ENCODE data around the gene IDI1.

IDI1 gene

DNA sequence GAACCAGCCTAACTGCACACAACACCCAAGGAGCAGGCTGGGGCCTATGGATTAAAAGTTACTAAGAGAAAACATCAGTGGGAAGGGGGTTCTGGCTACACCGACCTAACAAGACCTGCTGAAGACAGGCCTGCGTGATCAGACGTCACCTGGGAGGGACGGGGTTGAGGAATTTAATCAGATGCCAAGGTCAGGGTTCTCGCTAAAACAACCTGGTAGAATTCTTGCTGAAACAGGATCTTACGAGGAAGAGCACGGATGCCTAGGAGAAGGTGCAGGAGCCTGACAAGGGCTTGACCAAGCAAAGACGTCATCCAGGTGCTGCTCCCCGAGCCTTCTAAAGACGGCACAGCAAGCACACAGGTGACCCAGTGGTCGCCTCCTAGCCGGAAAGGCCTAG lies 24.8 kb downstream of the IDI1 start:
- Histone ChIP-seq H3K27ac (ENCODE audit: low read length) (no peak overlapping the region), H3K4me2 (ENCODE audit: low read depth, low read length) (no peak overlapping the region), H3K9me2 (replicated peaks; ENCODE audit: insufficient read depth, low read length) (no peaks in the 10 kb centered on the region), H3K36me3 (replicated peaks; ENCODE audit: insufficient read depth, low read length) (no peaks in the 10 kb centered on the region), H3K9me3 (replicated peaks; ENCODE audit: insufficient read depth, low read length) (no peaks in the 10 kb centered on the region), H3K27me3 (replicated peaks; ENCODE audit: insufficient read depth, low read length) (no peaks in the 10 kb centered on the region), H4K20me1 (ENCODE audit: insufficient read depth, low read length) (no peaks in the 10 kb centered on the region), H3K4me1 (ENCODE audit: low read length) (no peaks in the 10 kb centered on the region), H3F3A (ENCODE audit: insufficient read depth, low read length) (no peaks in the 10 kb centered on the region), H3K79me2 (ENCODE audit: low read length) (no peaks in the 10 kb centered on the region), H3K9ac (ENCODE audit: low read length) (no peak overlapping the region), H2AFZ (ENCODE audit: low read length) (no peak overlapping the region), H3K4me3 (ENCODE audit: low read length) (no peak overlapping the region)
- DNase-seq, result no peak
- TF ChIP-seq, protein P1, sequence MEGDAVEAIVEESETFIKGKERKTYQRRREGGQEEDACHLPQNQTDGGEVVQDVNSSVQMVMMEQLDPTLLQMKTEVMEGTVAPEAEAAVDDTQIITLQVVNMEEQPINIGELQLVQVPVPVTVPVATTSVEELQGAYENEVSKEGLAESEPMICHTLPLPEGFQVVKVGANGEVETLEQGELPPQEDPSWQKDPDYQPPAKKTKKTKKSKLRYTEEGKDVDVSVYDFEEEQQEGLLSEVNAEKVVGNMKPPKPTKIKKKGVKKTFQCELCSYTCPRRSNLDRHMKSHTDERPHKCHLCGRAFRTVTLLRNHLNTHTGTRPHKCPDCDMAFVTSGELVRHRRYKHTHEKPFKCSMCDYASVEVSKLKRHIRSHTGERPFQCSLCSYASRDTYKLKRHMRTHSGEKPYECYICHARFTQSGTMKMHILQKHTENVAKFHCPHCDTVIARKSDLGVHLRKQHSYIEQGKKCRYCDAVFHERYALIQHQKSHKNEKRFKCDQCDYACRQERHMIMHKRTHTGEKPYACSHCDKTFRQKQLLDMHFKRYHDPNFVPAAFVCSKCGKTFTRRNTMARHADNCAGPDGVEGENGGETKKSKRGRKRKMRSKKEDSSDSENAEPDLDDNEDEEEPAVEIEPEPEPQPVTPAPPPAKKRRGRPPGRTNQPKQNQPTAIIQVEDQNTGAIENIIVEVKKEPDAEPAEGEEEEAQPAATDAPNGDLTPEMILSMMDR (IDR thresholded peaks at IDR 0.05; ENCODE audit: low read length), result no peak
- TF ChIP-seq EZH2 (optimal IDR thresholded peaks at IDR 0.05; ENCODE audit: low read depth, low read length) (no peak), EZH2phosphoT487 (IDR thresholded peaks at IDR 0.05; ENCODE audit: low read length) (no peak)

GRCh38 chr10:1022413-1022812 lies 26.5 kb downstream of the IDI1 start:
- Histone ChIP-seq H3K79me2 (ENCODE audit: low read length) (no peaks in the 10 kb centered on the region), H3F3A (ENCODE audit: insufficient read depth, low read length) (no peaks in the 10 kb centered on the region), H3K4me3 (ENCODE audit: low read length) (no peak overlapping the region), H3K27ac (ENCODE audit: low read length) (no peak overlapping the region), H3K9me2 (replicated peaks; ENCODE audit: insufficient read depth, low read length) (no peaks in the 10 kb centered on the region), H2AFZ (ENCODE audit: low read length) (no peak overlapping the region), H3K27me3 (replicated peaks; ENCODE audit: insufficient read depth, low read length) (no peaks in the 10 kb centered on the region), H3K4me1 (ENCODE audit: low read length) (no peaks in the 10 kb centered on the region), H3K9me3 (replicated peaks; ENCODE audit: insufficient read depth, low read length) (no peaks in the 10 kb centered on the region), H3K9ac (ENCODE audit: low read length) (no peak overlapping the region), H3K4me2 (ENCODE audit: low read depth, low read length) (no peak overlapping the region), H3K36me3 (replicated peaks; ENCODE audit: insufficient read depth, low read length) (peaks cover 2% of the 10 kb centered on the region; the same call in 1 of the 2 replicates), H4K20me1 (ENCODE audit: insufficient read depth, low read length) (no peaks in the 10 kb centered on the region)
- TF ChIP-seq EZH2 (optimal IDR thresholded peaks at IDR 0.05; ENCODE audit: low read depth, low read length) (no peak), EZH2phosphoT487 (IDR thresholded peaks at IDR 0.05; ENCODE audit: low read length) (no peak)
- TF ChIP-seq, protein P1 (IDR thresholded peaks at IDR 0.05; ENCODE audit: low read length), result no peak
- DNase-seq, result no peak

DNA sequence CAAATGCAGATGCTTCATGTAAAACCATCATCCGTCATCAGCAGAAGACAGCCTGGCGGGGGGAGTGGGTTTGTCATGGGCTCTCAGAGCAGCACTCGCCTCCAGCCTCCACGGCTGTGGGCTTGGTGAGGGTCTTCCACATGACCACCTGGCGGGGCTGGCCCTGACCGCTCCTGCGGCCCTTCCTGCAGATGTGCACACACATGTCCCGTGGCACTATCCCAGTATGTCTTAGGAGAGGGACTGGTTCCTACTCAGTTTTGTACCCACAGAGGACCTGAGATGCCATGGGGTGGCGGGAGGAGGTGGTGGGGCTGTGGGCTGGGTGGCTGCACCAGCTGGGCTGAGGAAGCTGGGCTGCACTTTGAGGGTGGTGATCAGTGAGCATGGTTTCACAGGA lies 28.0 kb downstream of the IDI1 start:
- Histone ChIP-seq H3K4me2 (ENCODE audit: low read depth, low read length) (no peak overlapping the region), H3K9ac (ENCODE audit: low read length) (no peak overlapping the region), H4K20me1 (ENCODE audit: insufficient read depth, low read length) (no peaks in the 10 kb centered on the region), H3K27ac (ENCODE audit: low read length) (no peak overlapping the region), H3K79me2 (ENCODE audit: low read length) (no peaks in the 10 kb centered on the region), H3K4me1 (ENCODE audit: low read length) (no peaks in the 10 kb centered on the region), H3K4me3 (ENCODE audit: low read length) (no peak overlapping the region), H3K9me3 (replicated peaks; ENCODE audit: insufficient read depth, low read length) (no peaks in the 10 kb centered on the region), H2AFZ (ENCODE audit: low read length) (no peak overlapping the region), H3F3A (ENCODE audit: insufficient read depth, low read length) (no peaks in the 10 kb centered on the region), H3K27me3 (replicated peaks; ENCODE audit: insufficient read depth, low read length) (no peaks in the 10 kb centered on the region), H3K36me3 (replicated peaks; ENCODE audit: insufficient read depth, low read length) (peaks cover 2% of the 10 kb centered on the region), H3K9me2 (replicated peaks; ENCODE audit: insufficient read depth, low read length) (no peaks in the 10 kb centered on the region)
- TF ChIP-seq EZH2phosphoT487 (IDR thresholded peaks at IDR 0.05; ENCODE audit: low read length), result no peak
- TF ChIP-seq, protein P1 (IDR thresholded peaks at IDR 0.05; ENCODE audit: low read length), result no peak
- TF ChIP-seq EZH2 (optimal IDR thresholded peaks at IDR 0.05; ENCODE audit: low read depth, low read length), result no peak
- no peak for DNase-seq

Measured in MM.1S (cell line).